Activated CD4-positive, CD25-positive, alpha-beta regulatory T cell treated with anti-CD3 and anti-CD28 coated beads, Interleukin-2, amount 50 U/mL, for 16 hours (primary cell): Measurements from ENCODE around the gene ARHGAP8.

Experiments
- DNase-seq: peaks from one replicate; pipeline ENCODE4 v3.0.0-alpha.2; 2020; ENCODE audit warnings: low read depth, low spot score

Gene ARHGAP8

DNA sequence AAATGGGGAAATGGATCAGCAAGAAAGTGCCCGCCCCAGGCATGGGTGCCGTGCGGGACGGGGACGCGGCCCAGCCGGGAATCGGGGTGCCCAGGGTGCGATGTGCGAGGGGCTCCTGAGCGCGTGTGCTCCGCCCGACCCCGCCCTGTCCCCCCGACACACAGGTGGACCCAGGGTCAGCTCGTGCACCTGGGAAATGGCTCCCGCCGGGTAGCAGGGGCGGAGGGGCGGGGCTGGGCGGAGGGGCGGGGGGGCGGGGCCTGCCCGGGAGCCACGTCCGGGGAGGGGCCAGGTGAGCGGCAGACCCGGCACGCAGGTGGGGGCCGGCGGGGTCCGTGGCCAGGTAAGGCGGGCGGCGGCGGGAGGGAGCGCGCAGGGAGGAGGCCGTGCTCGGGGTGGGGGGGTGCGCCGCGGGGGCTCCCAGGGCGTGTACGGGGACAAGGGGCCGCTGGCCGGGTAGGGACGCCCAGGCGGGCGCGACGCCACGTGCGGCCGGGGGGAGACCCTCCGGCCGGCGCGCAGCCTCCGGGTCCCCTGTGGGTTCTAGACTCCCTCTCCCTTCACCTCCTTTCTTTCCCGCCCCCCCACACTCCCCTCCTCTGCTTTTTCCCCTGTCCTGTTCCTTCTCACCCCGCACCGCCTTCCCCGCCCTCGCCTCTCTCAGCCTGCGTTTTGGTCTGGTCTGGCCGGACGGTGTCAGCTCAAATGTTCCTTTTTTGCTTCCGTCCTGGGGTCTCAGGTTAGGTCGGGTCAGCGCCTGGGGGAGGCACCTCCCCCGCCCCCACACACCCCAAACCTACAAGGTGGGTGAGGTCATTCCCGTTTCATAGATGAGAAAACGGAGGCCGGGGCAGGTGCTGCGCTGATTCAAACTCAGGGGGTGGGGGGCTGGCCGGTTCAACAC, at the start of gene ARHGAP8:
Gene ARHGAP8 (plus strand): TSS at position 291 of the 904 bp plus-strand sequence. CDS start 33,953 bp downstream, outside the sequence.
- no peak for DNase-seq

DNA sequence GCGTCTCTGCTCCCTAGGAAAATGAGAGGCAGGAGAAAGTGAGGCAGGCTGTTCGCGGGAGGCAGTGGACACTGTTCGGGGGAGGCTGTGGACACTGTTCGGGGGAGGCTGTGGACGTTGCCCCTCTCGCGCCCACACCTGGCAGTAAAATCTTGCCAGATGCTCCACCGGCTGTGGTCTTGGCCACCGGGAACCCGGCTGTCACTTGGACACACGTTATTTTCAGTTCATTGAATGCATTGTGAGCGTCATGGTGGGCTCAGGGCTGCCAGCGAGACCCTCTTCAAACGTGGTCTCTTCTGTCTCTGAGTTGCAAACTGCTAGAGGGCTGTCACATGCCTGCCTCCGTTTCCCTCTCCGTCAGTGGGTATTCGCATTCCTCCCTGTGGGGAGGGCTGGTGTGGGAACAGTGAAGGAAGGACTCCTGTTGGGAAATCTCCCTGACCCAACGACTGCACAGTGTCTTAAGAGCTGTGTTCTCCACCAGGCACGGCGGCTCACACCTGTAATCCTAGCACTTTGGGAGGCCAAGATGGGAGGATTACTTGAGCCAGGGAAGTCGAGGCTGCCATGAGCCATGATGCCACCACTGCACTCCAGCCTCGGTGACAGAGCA, 49.0 kb upstream of the ARHGAP8 start:
- no peak for DNase-seq

DNA sequence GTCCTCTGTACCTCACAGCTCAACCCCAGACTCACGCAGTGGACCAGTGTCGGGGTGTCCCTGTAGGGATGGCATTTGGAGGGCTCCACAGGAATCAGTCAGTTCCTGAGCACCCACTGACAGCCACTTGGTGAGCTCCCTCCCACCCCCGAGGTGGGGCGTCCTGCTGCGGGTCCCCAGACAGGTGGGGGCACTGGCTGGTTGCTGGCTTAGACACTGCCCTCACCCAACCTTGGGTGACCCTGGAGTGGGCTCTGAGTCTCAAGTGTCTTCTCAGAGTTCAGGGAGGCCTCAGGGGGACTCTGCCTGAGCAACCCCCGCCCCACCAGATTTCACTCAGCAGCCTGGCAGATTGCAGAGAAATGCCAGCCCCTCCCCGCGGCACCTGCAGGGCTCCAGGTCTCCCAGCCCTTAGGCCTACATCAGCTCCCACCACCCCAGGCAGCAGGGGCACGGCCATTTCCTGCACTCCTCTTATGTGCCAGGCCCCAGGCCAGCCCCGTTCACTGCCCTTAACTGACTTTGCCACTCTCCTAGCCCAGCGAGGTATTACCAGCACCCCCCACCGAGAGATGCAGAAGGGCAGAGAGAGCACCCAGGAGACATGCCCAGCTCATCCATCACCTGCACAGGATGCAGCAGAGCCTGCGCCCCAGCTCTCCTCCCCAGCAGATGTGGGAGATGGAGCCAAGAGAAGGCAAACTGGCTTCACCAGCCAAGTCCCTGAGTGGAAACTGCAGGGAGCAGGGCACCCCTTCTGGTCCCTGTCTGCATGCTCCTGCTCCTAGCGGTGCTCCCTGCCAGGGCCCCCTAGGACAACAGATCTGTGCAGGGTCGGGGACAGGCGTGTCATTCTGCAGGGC, 48.0 kb upstream of the ARHGAP8 start:
- DNase-seq = no peak

- no peak for DNase-seq
Observed at GRCh38 chr22:44705022-44705297, 47.4 kb upstream of the ARHGAP8 start.

- DNase-seq = no peak
Observed at GRCh38 chr22:44706488-44706887, 45.9 kb upstream of the ARHGAP8 start.

- DNase-seq = no peak
Observed at GRCh38 chr22:44707178-44707577, 45.2 kb upstream of the ARHGAP8 start.

GRCh38 chr22:44707752-44708151, 44.6 kb upstream of the ARHGAP8 start:
- no peak for DNase-seq

DNA sequence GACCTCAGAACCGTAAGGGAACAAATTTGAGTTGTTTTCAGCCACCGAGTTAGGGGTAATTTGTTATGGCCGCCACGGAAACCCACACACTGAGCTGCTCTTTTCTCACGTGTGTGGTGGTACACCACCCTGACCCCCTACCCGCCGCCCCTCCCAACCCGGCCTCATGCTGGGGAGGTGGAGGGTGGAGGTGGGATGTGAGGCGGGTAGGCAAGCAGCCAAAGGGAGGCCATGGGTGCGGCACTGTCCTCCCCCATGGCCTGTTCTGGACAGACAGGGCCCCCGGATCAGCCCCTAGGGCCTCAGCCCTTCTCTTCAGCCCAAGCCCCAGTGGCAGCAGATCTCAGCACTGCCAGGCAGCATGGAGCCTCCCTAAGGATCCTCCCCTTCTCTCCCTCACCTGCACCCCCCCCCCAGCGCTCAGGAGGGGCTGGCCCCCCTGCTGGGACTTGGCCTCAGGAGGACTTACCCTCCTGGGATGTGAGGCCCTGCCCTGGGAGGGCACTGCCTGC, 42.4 kb upstream of the ARHGAP8 start:
- DNase-seq = no peak

DNA sequence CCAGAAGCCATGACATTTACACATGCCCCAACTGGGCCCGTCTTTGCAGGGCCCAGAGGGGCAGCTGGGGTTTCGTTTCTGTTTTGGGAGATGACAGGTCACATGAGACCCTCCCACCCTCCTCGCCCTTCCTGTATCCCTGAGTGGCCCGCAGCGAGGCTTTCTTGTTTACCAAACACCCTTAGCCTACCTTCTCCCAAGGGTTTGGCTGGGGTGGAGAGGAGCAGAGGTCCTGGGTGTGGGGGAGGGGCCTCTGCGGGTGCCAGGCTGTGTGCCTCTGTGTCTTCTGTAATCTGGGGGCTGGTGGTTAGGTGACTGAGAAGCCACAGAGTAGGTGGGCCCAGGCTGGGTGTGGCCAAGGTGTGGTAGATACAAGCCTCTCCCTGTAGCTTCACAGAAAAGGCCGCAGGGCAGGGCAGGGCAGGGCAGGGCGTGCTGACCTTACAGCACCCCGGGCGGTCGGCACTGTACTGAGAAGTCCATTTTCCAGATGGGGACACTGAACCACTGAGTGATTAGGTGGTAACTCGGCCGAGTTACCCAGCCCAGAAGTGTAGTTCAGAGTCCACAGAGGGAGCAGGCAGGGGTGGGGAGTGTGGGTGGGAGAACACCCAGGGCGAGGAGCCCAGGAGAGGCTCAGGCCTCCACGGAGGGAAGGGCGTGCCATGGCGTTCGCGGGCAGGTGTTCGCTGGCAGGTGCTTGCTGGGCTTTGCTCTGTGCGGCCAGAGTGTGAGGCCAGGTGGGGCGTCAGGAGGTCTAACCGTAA, 41.7 kb upstream of the ARHGAP8 start:
- no peak for DNase-seq

DNA sequence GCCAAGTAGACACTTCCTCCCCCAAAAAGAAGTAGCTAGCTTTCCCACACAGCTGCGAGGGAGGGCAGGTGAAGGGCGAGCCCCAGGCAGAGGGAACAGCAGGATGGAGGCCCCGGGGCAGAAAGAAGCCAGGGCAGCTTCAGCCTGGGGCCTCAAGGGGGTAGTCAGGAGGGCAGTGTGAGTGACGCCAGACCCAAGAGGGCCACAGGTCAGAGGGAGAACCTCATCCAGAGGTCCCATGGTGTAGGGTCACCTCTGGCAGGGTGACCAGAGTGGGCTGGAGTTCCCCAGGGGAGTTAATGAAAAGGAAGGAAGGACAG, 41.2 kb upstream of the ARHGAP8 start:
- no peak for DNase-seq

GRCh38 chr22:44711690-44712555, 40.5 kb upstream of the ARHGAP8 start:
- DNase-seq = no peak

- DNase-seq = no peak
Observed at GRCh38 chr22:44712962-44713361, 39.4 kb upstream of the ARHGAP8 start.

DNA sequence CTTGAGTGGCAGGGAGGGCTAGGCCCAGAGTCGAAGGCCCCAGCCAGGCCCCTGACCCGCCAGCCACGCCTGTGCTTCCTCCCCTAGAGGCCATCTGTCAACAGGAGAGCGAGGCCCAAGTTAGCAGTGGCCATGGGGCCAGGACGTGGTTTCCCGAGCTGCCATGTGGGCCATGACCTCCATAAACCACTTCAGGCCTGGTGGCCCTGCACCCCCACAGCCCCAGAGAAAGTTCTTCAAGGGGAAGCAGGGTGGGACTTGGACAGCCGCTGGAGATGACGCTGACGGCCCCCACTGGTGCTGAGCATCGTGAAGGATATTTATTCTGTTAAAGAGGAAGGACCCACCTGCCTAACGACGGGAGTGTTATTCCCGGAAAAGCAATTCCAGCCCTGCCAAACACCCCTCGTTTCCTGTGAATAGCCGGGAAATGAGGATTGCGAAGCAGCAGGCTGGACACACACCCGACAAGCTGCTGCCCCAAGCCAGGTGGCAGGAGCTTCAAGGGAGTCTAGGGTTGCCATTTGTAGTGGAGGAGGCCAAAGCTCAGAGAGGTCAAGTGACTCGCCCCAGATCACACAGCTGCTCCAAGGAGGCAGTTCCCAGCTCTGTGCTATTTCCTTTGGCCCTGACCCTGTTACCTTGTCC, 37.5 kb upstream of the ARHGAP8 start:
- DNase-seq = no peak

GRCh38 chr22:44718418-44718817, 34.0 kb upstream of the ARHGAP8 start:
- DNase-seq = no peak

- DNase-seq = no peak
Observed at GRCh38 chr22:44719586-44720368, 32.6 kb upstream of the ARHGAP8 start.

DNA sequence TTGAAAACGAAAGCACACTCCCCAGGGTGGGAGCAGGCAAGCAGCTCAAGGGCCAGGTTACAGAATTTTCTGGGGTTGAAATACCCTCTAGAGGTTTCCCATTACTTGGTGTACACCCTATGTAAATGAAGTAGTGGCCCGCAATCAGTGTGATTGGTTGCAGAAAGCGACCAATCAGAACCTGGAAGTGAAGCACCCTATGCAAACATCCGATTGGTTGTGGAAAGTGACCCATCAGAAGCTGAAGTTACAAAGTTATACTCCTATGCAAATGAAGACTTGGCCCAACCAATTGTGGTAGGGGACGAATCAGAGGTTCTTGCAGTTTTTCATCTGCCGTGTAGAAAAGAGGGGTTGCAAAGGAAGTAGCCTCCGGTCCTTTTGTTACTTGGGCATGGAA, 31.2 kb upstream of the ARHGAP8 start:
- DNase-seq = no peak

DNA sequence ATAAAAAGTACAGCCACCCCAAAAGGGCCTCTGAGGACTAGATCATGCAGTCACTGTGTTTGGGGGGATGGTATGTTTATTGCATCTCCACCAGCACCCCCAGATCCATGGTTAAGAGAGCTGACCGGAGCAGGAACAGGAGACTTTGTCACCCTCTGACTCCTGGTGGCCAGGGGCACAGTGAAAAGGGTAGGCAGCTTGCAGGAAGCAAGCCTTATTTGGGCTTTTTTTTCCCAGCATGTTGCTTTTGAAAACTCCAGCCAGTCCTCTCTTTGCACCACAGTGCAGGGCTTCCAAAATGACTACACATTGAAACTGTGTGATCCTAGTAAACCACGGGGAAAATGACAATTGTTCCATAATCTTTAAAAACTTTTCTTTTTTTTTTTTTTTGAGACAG, 29.8 kb upstream of the ARHGAP8 start:
- DNase-seq = no peak

GRCh38 chr22:44723801-44724200, 28.6 kb upstream of the ARHGAP8 start:
- DNase-seq = no peak

DNA sequence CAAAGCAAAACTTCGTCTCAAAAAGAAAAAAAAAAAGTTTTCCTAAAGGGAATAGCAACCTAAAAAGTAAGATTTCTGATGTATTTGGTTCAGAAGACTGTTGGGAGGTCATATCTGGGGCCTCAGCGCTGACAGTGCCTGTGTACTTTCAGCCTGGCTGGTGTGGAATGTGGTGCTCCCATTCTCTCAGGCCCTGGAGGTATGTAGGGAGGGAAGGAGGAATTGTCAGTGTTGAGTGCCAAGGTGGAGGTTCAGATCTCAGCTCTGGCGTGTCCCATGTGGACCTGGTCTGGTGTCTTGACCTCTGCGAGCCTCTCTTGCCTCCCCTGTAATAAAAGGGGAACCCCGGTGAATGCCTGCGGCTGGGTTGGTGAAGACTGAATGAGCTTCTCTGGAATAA, 28.0 kb upstream of the ARHGAP8 start:
- DNase-seq = no peak
